ENCODE data around the gene ARHGAP21. TPM values are rescaled to one million over a fixed set of nuclear protein-coding genes. Genes with fewer than 3 reads are reported as not detected.

ARHGAP21 gene
- total RNA-seq, 1 donor from 2014 or later, result 100 TPM

DNA sequence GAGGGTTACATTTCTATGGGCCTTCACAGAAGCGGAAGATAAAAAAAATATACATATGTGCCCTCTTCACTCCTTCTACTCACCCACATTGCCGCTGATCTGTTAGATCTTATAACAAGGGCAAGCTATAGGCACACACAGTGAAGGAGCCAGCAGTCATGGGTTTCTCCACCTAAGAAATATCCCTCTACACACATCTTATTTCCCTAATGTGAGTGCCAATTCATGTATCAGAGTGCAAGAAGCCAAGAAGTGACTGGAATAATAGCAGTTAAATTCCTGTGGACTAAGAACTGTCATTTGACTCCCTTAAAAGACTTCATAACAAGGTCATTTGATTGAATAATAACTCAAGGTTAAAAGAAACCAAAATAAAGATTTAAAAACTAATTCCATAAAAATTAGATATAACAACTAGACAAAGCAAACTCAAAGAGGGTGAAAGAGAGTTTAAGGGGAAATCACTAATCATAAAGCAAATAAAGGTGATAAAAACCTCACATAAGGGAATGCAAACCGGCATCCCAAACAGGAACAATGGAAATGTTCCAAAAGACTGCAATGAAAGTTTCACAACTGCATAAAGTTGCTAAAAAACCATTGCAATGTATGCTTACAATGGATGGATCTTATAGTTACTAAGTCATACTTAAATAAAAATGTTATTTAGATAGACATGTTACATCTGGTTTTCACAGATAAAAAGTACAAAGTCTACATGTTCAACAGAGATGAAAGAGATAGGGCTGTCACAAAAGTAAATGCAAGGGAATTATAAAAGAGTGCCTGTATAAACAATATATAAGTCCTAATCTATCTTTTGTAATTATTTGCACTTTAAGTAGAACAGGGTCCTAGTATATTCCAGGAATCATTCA, 42.8 kb downstream of the ARHGAP21 start:
- H3K4me1 Mint-ChIP-seq (ENCODE audit: unreplicated experiment), result no peaks in the 10 kb centered on the region
- H3K27me3 Mint-ChIP-seq (ENCODE audit: unreplicated experiment), result no peaks in the 10 kb centered on the region
- H3K9me3 Mint-ChIP-seq (ENCODE audit: unreplicated experiment), result no peaks in the 10 kb centered on the region

GRCh38 chr10:24678757-24679156, 44.9 kb downstream of the ARHGAP21 start:
- TF ChIP-seq, protein P1, sequence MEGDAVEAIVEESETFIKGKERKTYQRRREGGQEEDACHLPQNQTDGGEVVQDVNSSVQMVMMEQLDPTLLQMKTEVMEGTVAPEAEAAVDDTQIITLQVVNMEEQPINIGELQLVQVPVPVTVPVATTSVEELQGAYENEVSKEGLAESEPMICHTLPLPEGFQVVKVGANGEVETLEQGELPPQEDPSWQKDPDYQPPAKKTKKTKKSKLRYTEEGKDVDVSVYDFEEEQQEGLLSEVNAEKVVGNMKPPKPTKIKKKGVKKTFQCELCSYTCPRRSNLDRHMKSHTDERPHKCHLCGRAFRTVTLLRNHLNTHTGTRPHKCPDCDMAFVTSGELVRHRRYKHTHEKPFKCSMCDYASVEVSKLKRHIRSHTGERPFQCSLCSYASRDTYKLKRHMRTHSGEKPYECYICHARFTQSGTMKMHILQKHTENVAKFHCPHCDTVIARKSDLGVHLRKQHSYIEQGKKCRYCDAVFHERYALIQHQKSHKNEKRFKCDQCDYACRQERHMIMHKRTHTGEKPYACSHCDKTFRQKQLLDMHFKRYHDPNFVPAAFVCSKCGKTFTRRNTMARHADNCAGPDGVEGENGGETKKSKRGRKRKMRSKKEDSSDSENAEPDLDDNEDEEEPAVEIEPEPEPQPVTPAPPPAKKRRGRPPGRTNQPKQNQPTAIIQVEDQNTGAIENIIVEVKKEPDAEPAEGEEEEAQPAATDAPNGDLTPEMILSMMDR (IDR thresholded peaks at IDR 0.05; ENCODE audit: unreplicated experiment), result no peak
- Mint-ChIP-seq H3K27me3 (ENCODE audit: unreplicated experiment) (no peaks in the 10 kb centered on the region), H3K4me3 (ENCODE audit: unreplicated experiment) (no peak overlapping the region), H3K36me3 (ENCODE audit: low read depth, unreplicated experiment) (peaks cover 4% of the 10 kb centered on the region), H3K9me3 (ENCODE audit: unreplicated experiment) (no peaks in the 10 kb centered on the region), H3K4me1 (ENCODE audit: unreplicated experiment) (no peaks in the 10 kb centered on the region), H3K27ac (ENCODE audit: unreplicated experiment) (no peak overlapping the region)
- no peak for DNase-seq (ENCODE audit: low spot score)

More for the DNA sequence above, 42.8 kb downstream of the ARHGAP21 start:
- Mint-ChIP-seq H3K27ac (ENCODE audit: unreplicated experiment) (no peak overlapping the region), H3K36me3 (ENCODE audit: low read depth, unreplicated experiment) (peaks cover 4% of the 10 kb centered on the region), H3K4me3 (ENCODE audit: unreplicated experiment) (no peak overlapping the region)
- TF ChIP-seq, protein P1 (IDR thresholded peaks at IDR 0.05; ENCODE audit: unreplicated experiment), result no peak
- DNase-seq (ENCODE audit: low spot score), result no peak

GRCh38 chr10:24674892-24675632, 48.6 kb downstream of the ARHGAP21 start:
- Mint-ChIP-seq H3K27ac (ENCODE audit: unreplicated experiment) (no peak overlapping the region), H3K4me3 (ENCODE audit: unreplicated experiment) (no peak overlapping the region), H3K36me3 (ENCODE audit: low read depth, unreplicated experiment) (peaks cover 4% of the 10 kb centered on the region), H3K27me3 (ENCODE audit: unreplicated experiment) (no peaks in the 10 kb centered on the region), H3K9me3 (ENCODE audit: unreplicated experiment) (no peaks in the 10 kb centered on the region), H3K4me1 (ENCODE audit: unreplicated experiment) (peaks cover 3% of the 10 kb centered on the region)
- no peak for DNase-seq (ENCODE audit: low spot score)
- TF ChIP-seq, protein P1 (IDR thresholded peaks at IDR 0.05; ENCODE audit: unreplicated experiment), result no peak

- H3K9me3 Mint-ChIP-seq (ENCODE audit: unreplicated experiment), result no peaks in the 10 kb centered on the region
- DNase-seq (ENCODE audit: low spot score), result no peak
- TF ChIP-seq, protein P1 (IDR thresholded peaks at IDR 0.05; ENCODE audit: unreplicated experiment), result no peak
- no peak overlapping the region for H3K4me3 Mint-ChIP-seq (ENCODE audit: unreplicated experiment)
- no peaks in the 10 kb centered on the region for H3K27me3 Mint-ChIP-seq (ENCODE audit: unreplicated experiment)
- peaks cover 3% of the 10 kb centered on the region for H3K4me1 Mint-ChIP-seq (ENCODE audit: unreplicated experiment)
- H3K36me3 Mint-ChIP-seq (ENCODE audit: low read depth, unreplicated experiment), result no peaks in the 10 kb centered on the region
- H3K27ac Mint-ChIP-seq (ENCODE audit: unreplicated experiment), result no peak overlapping the region
These were observed 52.6 kb downstream of the ARHGAP21 start for GRCh38 chr10:24670964-24671670.

Data from endothelial cell (in vitro differentiated cells).